Activated T-cell treated with anti-CD3 and anti-CD28 coated beads, Interleukin-2, amount 50 U/mL, for 72 hours (primary cell): ENCODE results near the gene ARAF. TPM values are rescaled to one million over a fixed set of nuclear protein-coding genes. Genes with fewer than 3 reads are reported as not detected.

Experiments used
- ATAC-seq, 2 donors: fragments of 150-1000 bp; cut with Tn5 transposase; replicated peaks in 1 of 2; 2 replicates each; pipeline ENCODE4 v1.10.0; 2021; ENCODE audit warnings: moderate library complexity in 2 of 2, mild to moderate bottlenecking in 1 of 2
- DNase-seq, 2 donors: peaks; one replicate each; pipeline ENCODE4 v3.0.0; 2021 to 2022; ENCODE audit warnings: mixed read lengths in 1 of 2
- H3K27ac Mint-ChIP-seq: one replicate; pipeline ENCODE4 v1.8.0; 2022; ENCODE audit warnings: mild to moderate bottlenecking, moderate library complexity, mixed read lengths
- H3K27me3 Mint-ChIP-seq: one replicate; pipeline ENCODE4 v1.8.0; 2022; ENCODE audit warnings: low read depth, mixed read lengths
- H3K36me3 Mint-ChIP-seq, 2 donors: one replicate each; pipeline ENCODE4 v1.8.0; 2022; ENCODE audit warnings: mixed read lengths in 2 of 2, mild to moderate bottlenecking in 1 of 2; ENCODE audit not compliant: insufficient read depth in 2 of 2
- H3K4me1 Mint-ChIP-seq: one replicate; pipeline ENCODE4 v1.8.0; 2022; ENCODE audit warnings: low read depth, mixed read lengths
- H3K4me3 Mint-ChIP-seq, 2 donors: one replicate each; pipeline ENCODE4 v1.8.0; 2022; ENCODE audit warnings: mild to moderate bottlenecking in 2 of 2, mixed read lengths in 2 of 2, moderate library complexity in 2 of 2
- H3K9me3 Mint-ChIP-seq, 2 donors: one replicate each; pipeline ENCODE4 v1.8.0; 2022; ENCODE audit warnings: mixed read lengths in 2 of 2
- total RNA-seq, 2 donors: library from RNA; stranded (reverse); gene quantifications; one replicate each; pipeline ENCODE4 v1.2.3, GENCODE V29; 2022

The ARAF gene
- total RNA-seq, 2 donors from 2014 or later = 94.7 to 97.5 TPM

- Mint-ChIP-seq H3K9me3 (no peaks in the 10 kb centered on the region), H3K27ac (no peak overlapping the region), H3K4me3 (no peak overlapping the region), H3K36me3 (peaks cover 12 to 14% of the 10 kb centered on the region in 2 donors), H3K27me3 (peaks cover 20% of the 10 kb centered on the region), H3K4me1 (peaks cover 8% of the 10 kb centered on the region)
- no peak for ATAC-seq
- no peak for DNase-seq
These were observed 10.9 kb downstream of the ARAF start for GRCh38 chrX:47571896-47572295.

- H3K36me3 Mint-ChIP-seq = peaks cover 10 to 14% of the 10 kb centered on the region in 2 donors
- no peaks in the 10 kb centered on the region for H3K9me3 Mint-ChIP-seq
- no peak overlapping the region for H3K27ac Mint-ChIP-seq
- no peak overlapping the region for H3K4me3 Mint-ChIP-seq
- H3K27me3 Mint-ChIP-seq = peaks cover 24% of the 10 kb centered on the region
- DNase-seq = no peak
- ATAC-seq = no peak
- H3K4me1 Mint-ChIP-seq = peaks cover 9% of the 10 kb centered on the region
These were observed 11.9 kb downstream of the ARAF start for GRCh38 chrX:47572773-47573340.

- H3K4me3 Mint-ChIP-seq = peak overlapping the region; percentile 3 to 39
- no peak for DNase-seq
- H3K4me1 Mint-ChIP-seq = peaks cover 15% of the 10 kb centered on the region
- H3K27me3 Mint-ChIP-seq = peaks cover 30% of the 10 kb centered on the region
- H3K9me3 Mint-ChIP-seq = no peaks in the 10 kb centered on the region
- H3K36me3 Mint-ChIP-seq = peaks cover 10 to 14% of the 10 kb centered on the region in 2 donors
- ATAC-seq = no peak
- H3K27ac Mint-ChIP-seq = no peak overlapping the region
These were observed 12.5 kb downstream of the ARAF start for GRCh38 chrX:47573341-47574075.

GRCh38 chrX:47574076-47574546 lies 13.1 kb downstream of the ARAF start:
- peaks cover 19% of the 10 kb centered on the region for H3K4me1 Mint-ChIP-seq
- H3K4me3 Mint-ChIP-seq = no peak overlapping the region
- peaks cover 7 to 12% of the 10 kb centered on the region in 2 donors for H3K36me3 Mint-ChIP-seq
- ATAC-seq (no peak), DNase-seq (no peak)
- no peaks in the 10 kb centered on the region for H3K9me3 Mint-ChIP-seq
- peaks cover 31% of the 10 kb centered on the region for H3K27me3 Mint-ChIP-seq
- H3K27ac Mint-ChIP-seq = no peak overlapping the region

- DNase-seq = no peak
- Mint-ChIP-seq H3K36me3 (peaks cover 4 to 9% of the 10 kb centered on the region in 2 donors), H3K27me3 (peaks cover 31% of the 10 kb centered on the region), H3K4me3 (peak overlapping the region in 1 of 2 donors; percentile 22), H3K27ac (no peak overlapping the region), H3K9me3 (no peaks in the 10 kb centered on the region), H3K4me1 (peaks cover 26% of the 10 kb centered on the region)
- no peak for ATAC-seq
These were observed 13.7 kb downstream of the ARAF start for GRCh38 chrX:47574547-47575301.

GRCh38 chrX:47576021-47576898 lies 15.3 kb downstream of the ARAF start:
- Mint-ChIP-seq H3K27me3 (peaks cover 31% of the 10 kb centered on the region), H3K4me3 (no peak overlapping the region), H3K9me3 (no peaks in the 10 kb centered on the region), H3K27ac (peak overlapping the region; percentile 48), H3K4me1 (peaks cover 32% of the 10 kb centered on the region), H3K36me3 (peaks cover 0 to 2% of the 10 kb centered on the region in 2 donors)
- ATAC-seq (no peak), DNase-seq (no peak)

- Mint-ChIP-seq H3K36me3 (no peaks in the 10 kb centered on the region), H3K27me3 (peaks cover 31% of the 10 kb centered on the region), H3K9me3 (no peaks in the 10 kb centered on the region), H3K27ac (no peak overlapping the region), H3K4me3 (no peak overlapping the region), H3K4me1 (peaks cover 44% of the 10 kb centered on the region)
- ATAC-seq (no peak), DNase-seq (no peak)
These were observed 16.4 kb downstream of the ARAF start for GRCh38 chrX:47577424-47577823.

GRCh38 chrX:47577901-47578300 lies 16.9 kb downstream of the ARAF start:
- Mint-ChIP-seq H3K4me3 (no peak overlapping the region), H3K27me3 (peaks cover 31% of the 10 kb centered on the region), H3K9me3 (no peaks in the 10 kb centered on the region), H3K36me3 (no peaks in the 10 kb centered on the region), H3K4me1 (peaks cover 45% of the 10 kb centered on the region), H3K27ac (no peak overlapping the region)
- DNase-seq (no peak), ATAC-seq (no peak)

- Mint-ChIP-seq H3K36me3 (no peaks in the 10 kb centered on the region), H3K4me3 (peak overlapping the region in 1 of 2 donors; percentile 66), H3K27ac (no peak overlapping the region), H3K4me1 (peaks cover 43% of the 10 kb centered on the region), H3K9me3 (no peaks in the 10 kb centered on the region), H3K27me3 (peaks cover 24% of the 10 kb centered on the region)
- ATAC-seq (no peak), DNase-seq (no peak)
These were observed 17.7 kb downstream of the ARAF start for GRCh38 chrX:47578692-47579091.

- Mint-ChIP-seq H3K36me3 (no peaks in the 10 kb centered on the region), H3K27ac (no peak overlapping the region), H3K4me1 (peaks cover 46% of the 10 kb centered on the region), H3K9me3 (no peaks in the 10 kb centered on the region), H3K27me3 (peaks cover 23% of the 10 kb centered on the region), H3K4me3 (peak overlapping the region; percentile 66 to 67)
- DNase-seq (peak; percentile 61 to 67), ATAC-seq (peak; percentile 70 to 83)
These were observed 18.5 kb downstream of the ARAF start for GRCh38 chrX:47579537-47579936.

- H3K27me3 Mint-ChIP-seq = peaks cover 10% of the 10 kb centered on the region
- H3K4me1 Mint-ChIP-seq = peaks cover 46% of the 10 kb centered on the region
- no peaks in the 10 kb centered on the region for H3K36me3 Mint-ChIP-seq
- peak within 1 kb of the TSS; percentile 72 to 88 for H3K4me3 Mint-ChIP-seq
- DNase-seq (peak; percentile 82 to 88), ATAC-seq (peak; percentile 84 to 86)
- H3K9me3 Mint-ChIP-seq = no peaks in the 10 kb centered on the region
- H3K27ac Mint-ChIP-seq = peak within 1 kb of the TSS; percentile 50
These were observed 21.0 kb downstream of the ARAF start, which contains the start of gene TIMP1 for GRCh38 chrX:47581731-47582647. Gene TIMP1 (plus strand): TSS chrX:47582436. CDS start chrX:47583416, 980 bp downstream.
